ENCODE data around the gene GNA14.

The GNA14 gene

DNA sequence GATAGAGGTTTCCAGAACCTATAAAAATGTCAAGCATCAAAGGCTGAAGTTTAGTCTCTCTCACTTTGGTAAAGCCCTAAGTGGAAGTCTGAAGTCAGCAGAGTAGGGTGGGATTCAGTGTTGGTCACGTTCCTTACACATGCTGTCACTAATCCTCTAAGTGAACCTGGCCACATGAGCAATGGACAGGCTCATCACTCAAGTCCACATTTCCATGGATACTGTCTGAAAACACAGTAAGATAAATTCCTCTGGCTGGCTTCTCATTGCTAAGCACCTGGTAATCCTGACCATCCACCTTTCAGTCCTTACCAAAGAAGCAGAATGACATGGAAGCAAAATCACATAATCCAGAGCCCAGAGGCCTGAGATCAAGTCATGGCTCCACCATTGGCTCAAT lies 43.8 kb downstream of the GNA14 start:
- H3K9me3 ChIP-seq (ENCODE audit: control insufficient read depth in 2 of 2, low read length in 2 of 2), result no peaks in the 10 kb centered on the region
- no peaks in the 10 kb centered on the region for H3K36me3 ChIP-seq (ENCODE audit: control insufficient read depth in 2 of 2, insufficient read depth in 2 of 2, low read length in 2 of 2)
- H3K4me3 ChIP-seq (ENCODE audit: low read length in 2 of 2), result no peak overlapping the region
- H3K27me3 ChIP-seq (ENCODE audit: control insufficient read depth in 2 of 2, insufficient read depth in 2 of 2, low read length in 2 of 2), result no peaks in the 10 kb centered on the region
- H3K27ac ChIP-seq (ENCODE audit: low read depth in 2 of 2, low read length in 2 of 2), result no peak overlapping the region
- H3K9ac ChIP-seq (ENCODE audit: low read depth in 1 of 2, low read length in 2 of 2), result no peak overlapping the region
- peaks cover 0 to 10% of the 10 kb centered on the region in 2 donors for H3K4me1 ChIP-seq (ENCODE audit: control insufficient read depth in 2 of 2, insufficient read depth in 2 of 2, low read length in 2 of 2)

- Histone ChIP-seq H3K36me3 (ENCODE audit: control insufficient read depth in 2 of 2, insufficient read depth in 2 of 2, low read length in 2 of 2) (no peaks in the 10 kb centered on the region), H3K4me1 (ENCODE audit: control insufficient read depth in 2 of 2, insufficient read depth in 2 of 2, low read length in 2 of 2) (peaks cover 3 to 14% of the 10 kb centered on the region in 2 donors)
Measured at GRCh38 chr9:77602852-77603251, 45.3 kb downstream of the GNA14 start.

GRCh38 chr9:77601476-77602099 lies 46.5 kb downstream of the GNA14 start:
- H3K27me3 ChIP-seq (ENCODE audit: control insufficient read depth in 2 of 2, insufficient read depth in 2 of 2, low read length in 2 of 2), result no peaks in the 10 kb centered on the region
- peaks cover 3 to 11% of the 10 kb centered on the region in 2 donors for H3K4me1 ChIP-seq (ENCODE audit: control insufficient read depth in 2 of 2, insufficient read depth in 2 of 2, low read length in 2 of 2)
- H3K36me3 ChIP-seq (ENCODE audit: control insufficient read depth in 2 of 2, insufficient read depth in 2 of 2, low read length in 2 of 2), result no peaks in the 10 kb centered on the region
- no peak overlapping the region for H3K9ac ChIP-seq (ENCODE audit: low read depth in 1 of 2, low read length in 2 of 2)
- no peaks in the 10 kb centered on the region for H3K9me3 ChIP-seq (ENCODE audit: control insufficient read depth in 2 of 2, low read length in 2 of 2)
- no peak overlapping the region for H3K4me3 ChIP-seq (ENCODE audit: low read length in 2 of 2)
- no peak overlapping the region for H3K27ac ChIP-seq (ENCODE audit: low read depth in 2 of 2, low read length in 2 of 2)

More at GRCh38 chr9:77602852-77603251, 45.3 kb downstream of the GNA14 start:
- H3K9me3 ChIP-seq (ENCODE audit: control insufficient read depth in 2 of 2, low read length in 2 of 2), result no peaks in the 10 kb centered on the region
- H3K9ac ChIP-seq (ENCODE audit: low read depth in 1 of 2, low read length in 2 of 2), result no peak overlapping the region
- H3K4me3 ChIP-seq (ENCODE audit: low read length in 2 of 2), result no peak overlapping the region
- no peak overlapping the region for H3K27ac ChIP-seq (ENCODE audit: low read depth in 2 of 2, low read length in 2 of 2)
- no peaks in the 10 kb centered on the region for H3K27me3 ChIP-seq (ENCODE audit: control insufficient read depth in 2 of 2, insufficient read depth in 2 of 2, low read length in 2 of 2)

DNA sequence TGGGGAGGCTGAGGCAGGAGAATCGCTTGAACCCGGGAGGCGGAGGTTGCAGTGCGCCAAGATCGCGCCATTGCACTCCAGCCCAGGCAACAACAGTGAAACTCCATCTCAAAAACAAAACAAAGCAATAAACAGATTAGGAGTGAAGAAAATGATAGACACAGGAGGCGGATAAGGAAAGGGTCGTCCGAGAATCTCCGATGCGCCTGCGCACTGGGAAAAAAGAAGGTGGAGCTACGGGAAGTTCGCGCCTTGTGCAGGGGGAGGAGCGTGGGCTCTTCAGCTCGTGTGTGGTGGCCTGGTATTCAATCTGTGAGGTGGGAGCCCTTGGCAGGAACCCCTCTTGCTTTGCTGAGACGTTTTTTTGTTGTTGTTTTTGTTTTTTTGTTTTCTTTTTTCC lies 47.3 kb downstream of the GNA14 start:
- Histone ChIP-seq H3K27me3 (ENCODE audit: control insufficient read depth in 2 of 2, insufficient read depth in 2 of 2, low read length in 2 of 2) (no peaks in the 10 kb centered on the region), H3K9me3 (ENCODE audit: control insufficient read depth in 2 of 2, low read length in 2 of 2) (no peaks in the 10 kb centered on the region), H3K9ac (ENCODE audit: low read depth in 1 of 2, low read length in 2 of 2) (no peak overlapping the region), H3K27ac (ENCODE audit: low read depth in 2 of 2, low read length in 2 of 2) (no peak overlapping the region), H3K4me1 (ENCODE audit: control insufficient read depth in 2 of 2, insufficient read depth in 2 of 2, low read length in 2 of 2) (peaks cover 3 to 9% of the 10 kb centered on the region in 2 donors), H3K4me3 (ENCODE audit: low read length in 2 of 2) (no peak overlapping the region), H3K36me3 (ENCODE audit: control insufficient read depth in 2 of 2, insufficient read depth in 2 of 2, low read length in 2 of 2) (no peaks in the 10 kb centered on the region)

DNA sequence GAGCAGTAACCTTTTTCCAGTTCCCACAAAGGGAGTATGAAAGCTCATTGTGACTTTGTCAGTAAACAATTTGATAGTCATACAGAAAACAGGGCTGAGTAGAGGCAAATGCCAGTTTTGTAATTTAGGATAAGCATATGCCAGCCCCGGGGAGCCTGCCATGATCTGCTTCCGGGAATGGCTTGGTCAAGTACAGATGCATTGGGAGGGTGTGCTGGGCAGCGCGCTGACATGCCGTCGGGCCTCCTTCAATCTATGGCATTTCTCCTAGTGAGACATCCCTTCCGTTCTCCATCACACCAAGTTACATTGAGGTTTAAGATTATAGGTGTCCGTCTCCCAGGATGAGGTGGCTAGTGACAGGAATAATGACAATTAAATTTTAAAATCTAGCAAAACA lies 48.6 kb downstream of the GNA14 start:
- Histone ChIP-seq H3K4me1 (ENCODE audit: control insufficient read depth in 2 of 2, insufficient read depth in 2 of 2, low read length in 2 of 2) (peaks cover 5 to 11% of the 10 kb centered on the region in 2 donors), H3K27ac (ENCODE audit: low read depth in 2 of 2, low read length in 2 of 2) (peak overlapping the region in 1 of 2 donors; percentile 52), H3K36me3 (ENCODE audit: control insufficient read depth in 2 of 2, insufficient read depth in 2 of 2, low read length in 2 of 2) (no peaks in the 10 kb centered on the region), H3K9ac (ENCODE audit: low read depth in 1 of 2, low read length in 2 of 2) (no peak overlapping the region), H3K9me3 (ENCODE audit: control insufficient read depth in 2 of 2, low read length in 2 of 2) (no peaks in the 10 kb centered on the region), H3K27me3 (ENCODE audit: control insufficient read depth in 2 of 2, insufficient read depth in 2 of 2, low read length in 2 of 2) (no peaks in the 10 kb centered on the region), H3K4me3 (ENCODE audit: low read length in 2 of 2) (no peak overlapping the region)

DNA sequence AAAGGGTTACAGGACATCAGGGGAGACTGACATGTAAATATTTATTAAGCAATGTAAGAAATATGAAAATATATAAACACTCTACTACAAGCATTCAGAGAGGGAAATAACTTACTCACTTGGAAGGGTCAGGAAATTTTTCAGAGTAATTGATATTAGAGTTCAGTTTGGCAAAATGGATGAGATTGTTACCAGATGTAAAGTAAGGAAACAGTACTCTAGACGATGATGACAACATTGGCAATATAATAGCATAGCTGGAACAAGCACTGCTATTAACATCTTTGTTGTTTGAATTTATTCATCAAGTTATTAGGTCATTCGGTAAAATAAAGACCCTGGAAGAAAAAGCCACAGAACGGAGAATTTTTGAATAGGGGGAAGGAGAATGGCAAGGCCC lies 49.1 kb downstream of the GNA14 start:
- H3K36me3 ChIP-seq (ENCODE audit: control insufficient read depth in 2 of 2, insufficient read depth in 2 of 2, low read length in 2 of 2), result no peaks in the 10 kb centered on the region
- H3K27ac ChIP-seq (ENCODE audit: low read depth in 2 of 2, low read length in 2 of 2), result peak overlapping the region in 1 of 2 donors; percentile 52
- H3K27me3 ChIP-seq (ENCODE audit: control insufficient read depth in 2 of 2, insufficient read depth in 2 of 2, low read length in 2 of 2), result no peaks in the 10 kb centered on the region
- H3K4me3 ChIP-seq (ENCODE audit: low read length in 2 of 2), result no peak overlapping the region
- no peak overlapping the region for H3K9ac ChIP-seq (ENCODE audit: low read depth in 1 of 2, low read length in 2 of 2)
- H3K9me3 ChIP-seq (ENCODE audit: control insufficient read depth in 2 of 2, low read length in 2 of 2), result no peaks in the 10 kb centered on the region
- H3K4me1 ChIP-seq (ENCODE audit: control insufficient read depth in 2 of 2, insufficient read depth in 2 of 2, low read length in 2 of 2), result peaks cover 5 to 11% of the 10 kb centered on the region in 2 donors

DNA sequence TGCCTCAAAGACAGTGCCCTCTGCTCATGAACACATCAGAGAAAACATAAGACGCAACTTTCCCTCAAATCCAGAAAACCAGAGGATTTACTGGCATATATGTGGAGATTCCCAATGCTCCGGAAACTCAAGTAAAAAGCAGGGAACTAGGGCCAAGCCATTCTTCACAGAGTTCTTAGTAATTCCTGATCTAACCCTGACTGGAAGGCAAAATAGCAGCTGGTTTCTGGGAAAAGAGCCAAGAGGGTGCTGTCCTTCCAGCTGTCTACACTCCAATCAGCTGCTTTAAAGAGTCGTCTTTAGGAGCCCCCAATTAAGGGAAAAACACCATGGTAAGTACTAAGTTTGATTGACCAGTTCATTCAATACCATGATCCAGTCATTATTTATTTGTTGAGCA lies 49.6 kb downstream of the GNA14 start:
- no peaks in the 10 kb centered on the region for H3K27me3 ChIP-seq (ENCODE audit: control insufficient read depth in 2 of 2, insufficient read depth in 2 of 2, low read length in 2 of 2)
- no peak overlapping the region for H3K4me3 ChIP-seq (ENCODE audit: low read length in 2 of 2)
- no peak overlapping the region for H3K27ac ChIP-seq (ENCODE audit: low read depth in 2 of 2, low read length in 2 of 2)
- no peaks in the 10 kb centered on the region for H3K36me3 ChIP-seq (ENCODE audit: control insufficient read depth in 2 of 2, insufficient read depth in 2 of 2, low read length in 2 of 2)
- H3K9ac ChIP-seq (ENCODE audit: low read depth in 1 of 2, low read length in 2 of 2), result no peak overlapping the region
- H3K4me1 ChIP-seq (ENCODE audit: control insufficient read depth in 2 of 2, insufficient read depth in 2 of 2, low read length in 2 of 2), result peaks cover 5 to 11% of the 10 kb centered on the region in 2 donors
- no peaks in the 10 kb centered on the region for H3K9me3 ChIP-seq (ENCODE audit: control insufficient read depth in 2 of 2, low read length in 2 of 2)

DNA sequence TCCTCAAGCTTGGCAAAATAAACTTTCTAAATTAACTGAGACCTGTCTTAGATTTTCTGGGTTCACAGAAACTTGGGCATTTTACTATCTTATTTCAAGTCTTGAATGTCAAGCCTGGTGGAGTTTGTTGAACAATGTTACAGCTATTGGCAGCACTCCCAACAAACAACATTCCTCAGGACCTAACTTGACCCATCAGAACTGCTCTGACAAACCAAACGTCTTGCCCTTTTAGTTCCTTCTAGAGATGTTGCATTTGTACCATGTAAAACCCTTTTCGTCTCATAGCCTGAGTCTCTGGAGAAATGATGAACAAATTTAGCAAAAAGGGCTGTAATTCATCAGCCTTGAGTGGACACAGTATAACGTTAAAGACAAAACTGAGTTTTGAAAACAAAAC lies 51.1 kb downstream of the GNA14 start:
- Histone ChIP-seq H3K9me3 (ENCODE audit: control insufficient read depth in 2 of 2, low read length in 2 of 2) (no peaks in the 10 kb centered on the region), H3K27me3 (ENCODE audit: control insufficient read depth in 2 of 2, insufficient read depth in 2 of 2, low read length in 2 of 2) (no peaks in the 10 kb centered on the region), H3K9ac (ENCODE audit: low read depth in 1 of 2, low read length in 2 of 2) (no peak overlapping the region), H3K36me3 (ENCODE audit: control insufficient read depth in 2 of 2, insufficient read depth in 2 of 2, low read length in 2 of 2) (no peaks in the 10 kb centered on the region), H3K4me3 (ENCODE audit: low read length in 2 of 2) (no peak overlapping the region), H3K4me1 (ENCODE audit: control insufficient read depth in 2 of 2, insufficient read depth in 2 of 2, low read length in 2 of 2) (peaks cover 5 to 6% of the 10 kb centered on the region in 2 donors), H3K27ac (ENCODE audit: low read depth in 2 of 2, low read length in 2 of 2) (no peak overlapping the region)

GRCh38 chr9:77595426-77596095 lies 52.6 kb downstream of the GNA14 start:
- Histone ChIP-seq H3K4me3 (ENCODE audit: low read length in 2 of 2) (no peak overlapping the region), H3K36me3 (ENCODE audit: control insufficient read depth in 2 of 2, insufficient read depth in 2 of 2, low read length in 2 of 2) (no peaks in the 10 kb centered on the region), H3K27me3 (ENCODE audit: control insufficient read depth in 2 of 2, insufficient read depth in 2 of 2, low read length in 2 of 2) (no peaks in the 10 kb centered on the region), H3K27ac (ENCODE audit: low read depth in 2 of 2, low read length in 2 of 2) (no peak overlapping the region), H3K9ac (ENCODE audit: low read depth in 1 of 2, low read length in 2 of 2) (no peak overlapping the region), H3K9me3 (ENCODE audit: control insufficient read depth in 2 of 2, low read length in 2 of 2) (no peaks in the 10 kb centered on the region), H3K4me1 (ENCODE audit: control insufficient read depth in 2 of 2, insufficient read depth in 2 of 2, low read length in 2 of 2) (peaks cover 5 to 6% of the 10 kb centered on the region in 2 donors)

GRCh38 chr9:77594963-77595362 lies 53.2 kb downstream of the GNA14 start:
- Histone ChIP-seq H3K27me3 (ENCODE audit: control insufficient read depth in 2 of 2, insufficient read depth in 2 of 2, low read length in 2 of 2) (no peaks in the 10 kb centered on the region), H3K27ac (ENCODE audit: low read depth in 2 of 2, low read length in 2 of 2) (no peak overlapping the region), H3K9ac (ENCODE audit: low read depth in 1 of 2, low read length in 2 of 2) (no peak overlapping the region), H3K36me3 (ENCODE audit: control insufficient read depth in 2 of 2, insufficient read depth in 2 of 2, low read length in 2 of 2) (no peaks in the 10 kb centered on the region), H3K4me1 (ENCODE audit: control insufficient read depth in 2 of 2, insufficient read depth in 2 of 2, low read length in 2 of 2) (peaks cover 5 to 10% of the 10 kb centered on the region in 2 donors), H3K9me3 (ENCODE audit: control insufficient read depth in 2 of 2, low read length in 2 of 2) (no peaks in the 10 kb centered on the region), H3K4me3 (ENCODE audit: low read length in 2 of 2) (no peak overlapping the region)
